PC-9 (cell line): Measurements from ENCODE around the gene KIAA1328. TPM values are rescaled to one million over a fixed set of nuclear protein-coding genes. Genes with fewer than 3 reads are reported as not detected.

ENCODE experiments used
- BruUV-seq: library from RNA; stranded (reverse); fragments of 400-500 nt; replicated peaks from 2 replicates; lab custom pipeline; 2021; lab: Mats Ljungman, UMichigan
- CTCF ChIA-PET: fragments of 300-600 bp; sonication (Branson Sonifier 250); formaldehyde crosslinking; loops from one replicate; lab custom pipeline; 2022; ENCODE audit warnings: antibody characterized with exemption; lab: Charles Lee
- POLR2A ChIA-PET: fragments of 300-600 bp; sonication (Branson Sonifier 250); formaldehyde crosslinking; loops from one replicate; lab custom pipeline; 2022; ENCODE audit warnings: antibody characterized with exemption; ENCODE audit not compliant: unreplicated experiment; lab: Charles Lee
- DNase-seq, 2 experiments: peaks; one replicate each; pipeline versions ENCODE4 v3.0.0 to v3.0.0-alpha.2; 2015 to 2022; ENCODE audit warnings: mixed read lengths in 1 of 2
- H2AFZ ChIP-seq: fragments of 200-600 bp; sonication (generic); 2 replicates; pipeline ENCODE4 v1.8.1; 2017; ENCODE audit warnings: antibody characterized with exemption
- H3F3A ChIP-seq: fragments of 200-600 bp; sonication (generic); 2 replicates; pipeline ENCODE4 v1.8.1; 2017; ENCODE audit warnings: antibody characterized with exemption, mild to moderate bottlenecking, low read depth; ENCODE audit not compliant: insufficient read depth
- H3K27ac ChIP-seq: fragments of 200-600 bp; sonication (generic); 2 replicates; pipeline ENCODE4 v1.6.1; 2016; ENCODE audit warnings: mixed run types
- H3K27me3 ChIP-seq: fragments of 200-600 bp; sonication (generic); 2 replicates; pipeline ENCODE4 v1.6.1; 2016; ENCODE audit warnings: low read depth, mixed run types; ENCODE audit not compliant: insufficient read depth
- H3K36me3 ChIP-seq: fragments of 200-600 bp; sonication (generic); 2 replicates; pipeline ENCODE4 v1.6.1; 2016; ENCODE audit warnings: low read depth, mixed run types
- H3K4me1 ChIP-seq: fragments of 200-600 bp; sonication (generic); replicated peaks from 2 replicates; pipeline ENCODE4 v1.6.1; 2016; ENCODE audit warnings: mixed run types; ENCODE audit not compliant: insufficient read depth
- H3K4me2 ChIP-seq: fragments of 200-600 bp; sonication (generic); 2 replicates; pipeline ENCODE4 v1.6.1; 2017; ENCODE audit warnings: mixed run types
- H3K4me3 ChIP-seq: fragments of 200-600 bp; sonication (generic); 2 replicates; pipeline ENCODE4 v1.6.1; 2016; ENCODE audit warnings: mixed run types
- H3K79me2 ChIP-seq: fragments of 200-600 bp; sonication (generic); 2 replicates; pipeline ENCODE4 v1.6.1; 2017; ENCODE audit warnings: low read depth, mixed run types
- H3K9me2 ChIP-seq: fragments of 200-600 bp; sonication (generic); 2 replicates; pipeline ENCODE4 v1.8.1; 2017; ENCODE audit warnings: mild to moderate bottlenecking; ENCODE audit not compliant: insufficient read depth
- H3K9me3 ChIP-seq: fragments of 200-600 bp; sonication (generic); 2 replicates; pipeline ENCODE4 v1.8.1; 2016; ENCODE audit warnings: low read depth; ENCODE audit not compliant: insufficient read depth
- H4K20me1 ChIP-seq: fragments of 200-600 bp; sonication (generic); 2 replicates; pipeline ENCODE4 v1.8.1; 2017; ENCODE audit not compliant: insufficient read depth
- EZH2 ChIP-seq: fragments of 200-600 bp; sonication (generic); IDR thresholded peaks from 2 replicates; pipeline ENCODE4 v1.8.0; 2017; ENCODE audit warnings: antibody characterized with exemption, low read depth
- intact Hi-C: fragments of 100-400 bp; cut with micrococcal nuclease; formaldehyde crosslinking; loops from one replicate; pipeline ENCODE4 v1.10.0; 2022; ENCODE audit not compliant: unreplicated experiment
- total RNA-seq: library from RNA; stranded (reverse); gene quantifications from 2 replicates; pipeline ENCODE4 v1.2.3, GENCODE V29; 2021
- TF ChIP-seq, protein P1 (sequence below): fragments of 200-600 bp; sonication (generic); conservative IDR thresholded peaks from 2 replicates; pipeline ENCODE4 v1.6.1; 2017; ENCODE audit warnings: mixed run types, antibody characterized with exemption, mild to moderate bottlenecking, moderate library complexity

KIAA1328 gene
- total RNA-seq, 1 experiment from 2014 or later: 6.5 TPM

- TF ChIP-seq, protein P1, sequence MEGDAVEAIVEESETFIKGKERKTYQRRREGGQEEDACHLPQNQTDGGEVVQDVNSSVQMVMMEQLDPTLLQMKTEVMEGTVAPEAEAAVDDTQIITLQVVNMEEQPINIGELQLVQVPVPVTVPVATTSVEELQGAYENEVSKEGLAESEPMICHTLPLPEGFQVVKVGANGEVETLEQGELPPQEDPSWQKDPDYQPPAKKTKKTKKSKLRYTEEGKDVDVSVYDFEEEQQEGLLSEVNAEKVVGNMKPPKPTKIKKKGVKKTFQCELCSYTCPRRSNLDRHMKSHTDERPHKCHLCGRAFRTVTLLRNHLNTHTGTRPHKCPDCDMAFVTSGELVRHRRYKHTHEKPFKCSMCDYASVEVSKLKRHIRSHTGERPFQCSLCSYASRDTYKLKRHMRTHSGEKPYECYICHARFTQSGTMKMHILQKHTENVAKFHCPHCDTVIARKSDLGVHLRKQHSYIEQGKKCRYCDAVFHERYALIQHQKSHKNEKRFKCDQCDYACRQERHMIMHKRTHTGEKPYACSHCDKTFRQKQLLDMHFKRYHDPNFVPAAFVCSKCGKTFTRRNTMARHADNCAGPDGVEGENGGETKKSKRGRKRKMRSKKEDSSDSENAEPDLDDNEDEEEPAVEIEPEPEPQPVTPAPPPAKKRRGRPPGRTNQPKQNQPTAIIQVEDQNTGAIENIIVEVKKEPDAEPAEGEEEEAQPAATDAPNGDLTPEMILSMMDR: no peak
- TF ChIP-seq EZH2: no peak
- H2AFZ ChIP-seq: no peak overlapping the region
- BruUV-seq: no TSS peak
- H3K79me2 ChIP-seq: no peaks in the 10 kb centered on the region
- intact Hi-C loops: no loop called here
- CTCF ChIA-PET: no interaction called here
- H3K27ac ChIP-seq: no peak overlapping the region
- H3K4me3 ChIP-seq: no peak overlapping the region
- H3K9me3 ChIP-seq: no peaks in the 10 kb centered on the region
- DNase-seq: no peak
- H3K4me1 ChIP-seq: no peaks in the 10 kb centered on the region
- POLR2A ChIA-PET: no interaction called here
- H3K4me2 ChIP-seq: no peak overlapping the region
- no peaks in the 10 kb centered on the region for H4K20me1 ChIP-seq
- no peaks in the 10 kb centered on the region for H3F3A ChIP-seq
- no peaks in the 10 kb centered on the region for H3K9me2 ChIP-seq
- no peaks in the 10 kb centered on the region for H3K36me3 ChIP-seq
- no peaks in the 10 kb centered on the region for H3K27me3 ChIP-seq
Measured at GRCh38 chr18:37225279-37225678, 396.4 kb downstream of the KIAA1328 start.

GRCh38 chr18:37230768-37231167 is 401.8 kb downstream of the KIAA1328 start:
- Histone ChIP-seq H4K20me1 (no peaks in the 10 kb centered on the region), H3K79me2 (no peaks in the 10 kb centered on the region), H3K4me3 (no peak overlapping the region), H3K9me3 (no peaks in the 10 kb centered on the region), H3K4me1 (no peaks in the 10 kb centered on the region), H3K27me3 (no peaks in the 10 kb centered on the region), H2AFZ (no peak overlapping the region), H3K4me2 (no peak overlapping the region), H3K9me2 (no peaks in the 10 kb centered on the region), H3K36me3 (no peaks in the 10 kb centered on the region), H3F3A (no peaks in the 10 kb centered on the region), H3K27ac (no peak overlapping the region)
- TF ChIP-seq, protein P1: no peak
- no peak for TF ChIP-seq EZH2
- intact Hi-C loops: no loop called here
- DNase-seq: no peak
- no TSS peak for BruUV-seq
- CTCF ChIA-PET: no interaction called here
- POLR2A ChIA-PET: no interaction called here

DNA sequence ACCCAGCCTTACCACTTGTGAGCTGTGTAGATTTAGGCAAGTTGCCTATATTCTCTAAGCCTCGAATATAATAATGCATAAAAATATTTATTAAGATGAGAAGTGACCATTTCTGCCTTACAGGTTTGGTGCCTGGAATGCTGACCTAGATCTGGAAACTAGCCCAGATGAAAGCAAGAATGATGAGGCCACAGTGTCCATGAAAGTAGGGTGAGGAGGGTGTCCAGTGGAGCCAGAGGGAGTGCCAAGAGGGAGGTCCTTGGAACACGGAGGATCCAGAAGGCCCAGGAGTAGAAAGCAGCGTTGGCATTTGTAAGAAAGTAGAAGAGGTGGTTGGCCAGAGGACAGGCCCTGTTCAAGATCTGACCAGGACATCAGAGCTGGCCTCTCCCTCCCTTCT is 402.3 kb downstream of the KIAA1328 start:
- POLR2A ChIA-PET: no interaction called here
- no peaks in the 10 kb centered on the region for H3F3A ChIP-seq
- no TSS peak for BruUV-seq

More for the DNA sequence above, 402.3 kb downstream of the KIAA1328 start:
- H3K79me2 ChIP-seq: no peaks in the 10 kb centered on the region
- CTCF ChIA-PET: no interaction called here
- no peaks in the 10 kb centered on the region for H3K4me1 ChIP-seq
- no peak overlapping the region for H3K4me2 ChIP-seq
- DNase-seq: no peak
- H2AFZ ChIP-seq: no peak overlapping the region
- H3K4me3 ChIP-seq: no peak overlapping the region
- no peak overlapping the region for H3K27ac ChIP-seq
- no peaks in the 10 kb centered on the region for H3K9me2 ChIP-seq
- H3K36me3 ChIP-seq: no peaks in the 10 kb centered on the region
- intact Hi-C loops: no loop called here
- H3K27me3 ChIP-seq: no peaks in the 10 kb centered on the region
- no peak for TF ChIP-seq EZH2
- TF ChIP-seq, protein P1: no peak
- no peaks in the 10 kb centered on the region for H4K20me1 ChIP-seq
- H3K9me3 ChIP-seq: no peaks in the 10 kb centered on the region
